HuH-7 (cell line): ENCODE data around the gene FGD6.
A peak's percentile ranks its signal among the peaks of the same experiment; 100 is the strongest.
"Not testable (repeated sequence)": the region's sequence is repeated elsewhere in the genome, so short reads cannot be mapped to it uniquely, and the experiment has no call there.

Experiments used
- DNase-seq: peaks from one replicate; pipeline ENCODE4 v3.0.0; 2011; ENCODE audit warnings: low spot score

The FGD6 gene

DNA sequence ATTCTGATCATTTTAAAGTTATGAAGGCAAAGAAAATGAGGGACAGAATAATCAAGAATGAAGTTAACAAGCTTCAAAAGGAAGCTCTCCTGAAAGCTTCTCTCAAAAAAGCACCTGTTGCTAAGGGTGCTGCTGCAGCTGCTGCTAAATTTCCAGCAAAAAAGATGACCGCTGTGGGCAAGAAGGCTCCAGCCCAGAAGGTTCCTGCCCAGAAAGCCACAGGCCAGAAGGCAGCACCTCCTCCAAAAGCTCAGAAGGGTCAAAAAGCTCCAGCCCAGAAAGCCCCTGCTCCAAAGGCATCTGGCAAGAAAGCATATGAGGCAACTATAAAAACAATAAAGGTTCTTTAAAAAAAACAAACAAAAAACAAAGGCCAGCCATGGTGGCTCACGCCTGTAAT lies 91.2 kb downstream of the FGD6 start:
- DNase-seq: no peak

- no peak for DNase-seq
These were observed 93.2 kb downstream of the FGD6 start for GRCh38 chr12:95124106-95124505.

DNA sequence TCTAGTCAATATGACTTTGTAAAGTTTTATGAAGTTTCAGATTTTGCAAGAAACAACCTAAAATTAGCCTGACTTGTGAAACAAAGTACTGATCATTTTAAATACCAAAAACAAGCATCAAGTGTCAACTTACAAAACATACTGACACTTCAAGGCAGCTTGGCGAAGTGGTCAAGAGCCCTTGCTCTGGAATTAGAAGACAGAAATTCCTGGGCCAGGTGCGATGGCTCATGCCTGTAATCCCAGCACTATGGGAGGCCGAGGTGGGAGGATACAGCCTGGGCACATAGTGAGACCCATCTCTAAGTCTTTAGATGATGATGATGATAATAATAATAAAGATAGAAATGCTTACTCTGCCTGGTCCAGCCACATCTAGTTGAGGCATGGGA lies 98.5 kb downstream of the FGD6 start:
- no peak for DNase-seq

DNA sequence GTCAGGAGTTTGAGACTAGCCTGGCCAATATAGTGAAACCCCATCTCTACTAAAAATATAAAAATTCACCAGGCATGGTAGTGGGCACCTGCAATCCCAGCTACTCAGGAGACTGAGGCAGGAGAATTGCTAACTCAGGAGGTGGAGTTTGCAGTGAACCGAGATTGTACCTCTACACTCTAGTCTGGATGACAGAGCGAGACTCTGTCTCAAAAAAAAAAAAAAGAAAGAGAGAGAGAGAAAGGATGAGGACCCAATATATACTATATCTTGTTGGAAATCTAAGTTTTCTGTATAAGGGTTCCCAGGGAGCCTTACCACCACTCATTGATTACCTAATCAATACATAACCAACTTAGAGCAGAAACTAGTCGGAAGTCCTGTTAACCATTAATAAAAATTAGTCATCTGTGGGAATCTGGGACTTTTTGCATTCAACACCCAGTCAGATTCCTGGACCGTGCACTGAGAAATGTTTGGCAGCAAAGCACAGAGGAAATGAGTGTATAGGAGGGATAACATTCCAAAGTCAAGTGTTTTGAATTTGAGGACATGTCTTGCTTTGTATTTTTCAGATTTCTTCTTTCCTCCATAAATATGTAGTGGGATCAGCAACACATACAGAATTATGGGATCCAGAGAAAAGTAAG lies 99.0 kb downstream of the FGD6 start:
- DNase-seq: no peak

DNA sequence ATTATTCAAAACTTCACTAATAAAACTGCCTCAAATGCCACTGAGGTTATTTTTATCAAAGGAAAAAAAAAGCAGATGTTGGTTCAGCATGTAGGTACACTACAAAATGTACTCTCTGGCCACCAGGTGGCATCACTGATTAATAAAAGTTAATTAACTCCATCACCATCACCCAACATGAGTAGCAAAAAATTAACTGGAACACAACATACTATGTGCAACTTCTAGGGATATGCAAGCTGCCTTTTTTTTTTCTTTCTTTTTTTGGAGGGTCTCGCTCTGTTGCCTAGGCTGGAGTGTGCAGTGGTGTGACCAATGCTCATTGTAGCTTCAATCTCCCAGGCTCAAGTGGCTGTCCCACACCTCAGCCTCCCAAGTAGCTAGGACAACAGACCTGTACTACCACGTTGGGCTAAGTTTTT lies 100.1 kb downstream of the FGD6 start:
- DNase-seq: peak; percentile 29

- no peak for DNase-seq
These were observed 100.5 kb downstream of the FGD6 start for GRCh38 chr12:95116773-95117172.

- DNase-seq: no peak
These were observed 100.9 kb downstream of the FGD6 start for GRCh38 chr12:95116341-95116740.

- no peak for DNase-seq
These were observed 101.6 kb downstream of the FGD6 start for GRCh38 chr12:95115641-95116040.

- no peak for DNase-seq
These were observed 102.4 kb downstream of the FGD6 start for GRCh38 chr12:95114766-95115405.

GRCh38 chr12:95107362-95107761 lies 109.9 kb downstream of the FGD6 start:
- DNase-seq: no peak

- no peak for DNase-seq
These were observed 111.7 kb downstream of the FGD6 start for GRCh38 chr12:95105540-95105939.

GRCh38 chr12:95104919-95105452 lies 112.3 kb downstream of the FGD6 start:
- no peak for DNase-seq

DNA sequence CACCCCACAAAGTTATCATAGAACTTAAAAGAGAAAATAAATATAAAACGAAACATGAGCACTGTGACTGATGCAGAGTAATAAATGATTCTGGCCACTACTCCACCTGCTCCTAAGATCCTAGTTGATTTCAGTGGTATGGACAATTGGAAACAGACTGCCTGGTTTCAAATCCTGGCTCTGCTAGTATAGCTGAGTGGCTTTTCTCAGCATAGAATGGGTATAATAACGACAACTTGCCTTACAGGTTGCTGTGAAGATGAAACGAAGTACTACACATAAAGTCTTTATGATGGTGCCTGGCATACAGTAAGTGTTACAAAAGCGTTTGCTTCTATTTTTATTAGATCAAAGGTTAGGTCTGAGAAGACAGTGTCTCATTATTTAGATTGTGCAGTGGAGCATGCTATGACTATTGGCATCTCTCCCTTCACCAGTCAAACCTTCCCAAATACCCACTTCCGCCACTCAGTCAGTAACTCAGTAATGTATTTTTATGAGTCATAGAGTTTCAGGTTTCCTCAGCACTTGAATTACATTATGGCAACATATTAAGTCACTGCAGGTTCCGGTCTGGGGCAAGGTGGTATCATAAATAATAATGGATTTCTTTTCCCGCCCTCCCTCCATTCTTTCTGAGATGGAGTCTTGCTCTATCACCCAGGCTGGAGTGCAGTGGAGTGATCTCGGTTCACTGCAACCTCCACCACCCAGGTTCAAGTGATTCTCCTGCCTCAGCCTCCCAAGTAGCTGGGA lies 114.2 kb downstream of the FGD6 start:
- DNase-seq: no peak

DNA sequence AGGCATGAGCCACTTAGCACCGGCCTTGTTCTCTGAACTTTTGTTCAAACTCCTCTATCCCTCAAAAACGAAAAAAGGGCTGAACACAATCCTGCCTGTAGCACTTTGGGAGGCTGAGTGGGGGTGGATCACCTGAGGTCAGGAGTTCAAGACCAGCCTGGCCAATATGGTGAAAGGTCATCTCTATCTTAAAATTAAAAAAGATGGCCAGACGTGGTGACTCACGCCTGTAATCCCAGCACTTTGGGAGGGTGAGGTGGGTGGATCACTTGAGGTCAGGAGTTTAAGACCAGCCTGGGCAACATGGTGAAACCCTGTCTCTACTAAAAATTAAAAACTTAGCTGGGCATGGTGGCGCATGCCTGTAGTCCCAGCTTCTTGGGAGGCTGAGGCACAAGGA lies 115.3 kb downstream of the FGD6 start:
- not testable (repeated sequence) for DNase-seq

GRCh38 chr12:95100264-95101190 lies 116.7 kb downstream of the FGD6 start:
- DNase-seq: no peak

- no peak for DNase-seq
These were observed 117.9 kb downstream of the FGD6 start for GRCh38 chr12:95099270-95099790.

DNA sequence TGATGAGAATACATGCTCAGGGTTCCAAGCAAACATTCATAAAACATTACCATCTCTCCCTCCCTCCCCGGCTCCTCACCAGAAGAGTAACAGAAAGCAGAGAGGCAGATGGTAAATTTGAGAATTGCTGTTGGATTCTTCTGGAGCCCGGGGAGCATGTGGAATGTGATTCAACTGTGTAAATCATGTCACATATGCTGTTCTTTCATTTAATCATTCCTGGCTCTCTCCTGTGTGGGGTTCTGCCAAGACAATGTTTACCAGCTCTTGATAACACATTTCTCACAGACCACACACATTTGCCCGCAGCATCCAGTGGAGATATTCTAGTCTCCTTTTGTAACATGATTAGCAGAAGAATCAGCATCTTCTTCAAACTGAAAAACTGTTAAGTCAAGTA lies 120.4 kb downstream of the FGD6 start:
- DNase-seq: no peak

- DNase-seq: no peak
These were observed 120.9 kb downstream of the FGD6 start for GRCh38 chr12:95096378-95096777.

- DNase-seq: not testable (repeated sequence)
These were observed 121.4 kb downstream of the FGD6 start for GRCh38 chr12:95095866-95096265.

DNA sequence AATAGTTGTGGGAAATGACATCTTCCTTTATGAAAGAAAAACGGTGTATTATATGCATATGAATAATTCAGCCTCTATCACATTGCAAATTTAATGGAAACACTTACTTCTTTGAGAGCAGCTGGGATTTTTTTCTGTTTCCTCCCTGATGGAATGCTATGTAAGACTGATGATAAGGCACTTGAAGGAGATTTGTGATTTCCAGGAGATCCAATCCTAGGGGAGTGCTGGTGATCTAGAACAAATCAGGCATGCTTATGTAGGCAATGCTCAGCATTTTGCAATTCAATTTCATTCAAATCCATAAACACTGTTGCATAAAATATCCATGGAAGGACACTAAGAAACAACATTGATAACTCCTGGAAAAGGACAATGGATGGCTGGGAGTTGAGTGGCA lies 127.8 kb downstream of the FGD6 start:
- DNase-seq: no peak

- no peak for DNase-seq
These were observed 128.9 kb downstream of the FGD6 start for GRCh38 chr12:95088379-95088778.

GRCh38 chr12:95085612-95086011 lies 131.7 kb downstream of the FGD6 start:
- DNase-seq: no peak
